ENCODE measurements around the gene GPR37. TPM values are rescaled to one million over a fixed set of nuclear protein-coding genes. Genes with fewer than 3 reads are reported as not detected.

Gene GPR37
- total and polyA plus RNA-seq, 12 donors = 0.11 to 14.3 (median 0.17) TPM; not detected in 4

DNA sequence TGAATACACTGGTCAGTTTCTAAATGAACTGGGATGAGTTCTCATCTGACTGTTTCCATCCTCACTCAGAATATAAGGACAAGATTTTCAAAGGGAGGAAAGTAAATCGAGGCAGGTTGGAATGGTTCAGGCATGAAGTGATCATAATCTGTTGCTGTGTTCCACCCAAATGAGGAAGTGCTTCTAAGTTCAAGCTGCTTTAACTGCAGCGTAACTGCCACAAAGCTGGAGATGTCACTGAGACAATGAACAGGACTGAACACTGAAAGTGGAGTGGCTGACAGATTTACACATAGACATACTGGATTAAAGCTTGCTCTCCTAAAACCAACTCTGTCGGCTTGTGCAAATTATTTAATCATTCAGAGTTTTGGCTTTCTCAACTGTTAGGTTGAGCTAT is 66.6 kb downstream of the GPR37 start:
- no peak overlapping the region for H3K4me3 ChIP-seq
- WGBS, 4 donors = 69 to 77% (median 74%) methylated on average over 3 of the region's 3 CpGs
- H3K27ac ChIP-seq = no peak overlapping the region
- H3K36me3 ChIP-seq (replicated peaks in 1 of 2) = no peaks in the 10 kb centered on the region
- H3K27me3 ChIP-seq = no peaks in the 10 kb centered on the region
- no peaks in the 10 kb centered on the region for H3K4me1 ChIP-seq (replicated peaks in 1 of 2)
- no peak for DNase-seq
- H3K9me3 ChIP-seq (replicated peaks in 1 of 3) = no peaks in the 10 kb centered on the region
- TF ChIP-seq POLR2A (IDR thresholded peaks at IDR 0.05) = no peak
- TF ChIP-seq, protein P1, sequence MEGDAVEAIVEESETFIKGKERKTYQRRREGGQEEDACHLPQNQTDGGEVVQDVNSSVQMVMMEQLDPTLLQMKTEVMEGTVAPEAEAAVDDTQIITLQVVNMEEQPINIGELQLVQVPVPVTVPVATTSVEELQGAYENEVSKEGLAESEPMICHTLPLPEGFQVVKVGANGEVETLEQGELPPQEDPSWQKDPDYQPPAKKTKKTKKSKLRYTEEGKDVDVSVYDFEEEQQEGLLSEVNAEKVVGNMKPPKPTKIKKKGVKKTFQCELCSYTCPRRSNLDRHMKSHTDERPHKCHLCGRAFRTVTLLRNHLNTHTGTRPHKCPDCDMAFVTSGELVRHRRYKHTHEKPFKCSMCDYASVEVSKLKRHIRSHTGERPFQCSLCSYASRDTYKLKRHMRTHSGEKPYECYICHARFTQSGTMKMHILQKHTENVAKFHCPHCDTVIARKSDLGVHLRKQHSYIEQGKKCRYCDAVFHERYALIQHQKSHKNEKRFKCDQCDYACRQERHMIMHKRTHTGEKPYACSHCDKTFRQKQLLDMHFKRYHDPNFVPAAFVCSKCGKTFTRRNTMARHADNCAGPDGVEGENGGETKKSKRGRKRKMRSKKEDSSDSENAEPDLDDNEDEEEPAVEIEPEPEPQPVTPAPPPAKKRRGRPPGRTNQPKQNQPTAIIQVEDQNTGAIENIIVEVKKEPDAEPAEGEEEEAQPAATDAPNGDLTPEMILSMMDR (IDR thresholded peaks at IDR 0.05) = no peak
- intact Hi-C loops (cut with DNase I) = no loop called here

DNA sequence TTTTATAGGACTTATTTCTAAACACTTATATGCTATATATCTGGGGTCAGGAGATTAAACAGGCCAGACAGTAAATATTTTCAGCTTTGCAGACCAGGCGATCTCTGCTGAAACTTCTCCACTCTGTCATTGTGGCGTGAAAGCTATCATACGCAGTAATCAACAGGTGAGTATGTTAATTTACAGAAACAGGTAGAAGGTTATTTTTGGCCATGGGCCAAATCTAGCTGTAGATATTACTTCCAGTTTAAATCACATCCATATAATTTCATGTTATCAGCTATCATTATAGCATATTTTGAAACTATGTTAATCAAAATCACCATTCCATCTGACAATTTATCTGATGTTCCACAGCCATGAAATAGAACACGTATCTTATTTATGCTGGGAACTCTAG is 67.8 kb downstream of the GPR37 start:
- no peak overlapping the region for H3K27ac ChIP-seq
- H3K36me3 ChIP-seq (replicated peaks in 1 of 2) = no peaks in the 10 kb centered on the region
- DNase-seq = no peak
- H3K9me3 ChIP-seq (replicated peaks in 1 of 3) = no peaks in the 10 kb centered on the region
- TF ChIP-seq POLR2A (IDR thresholded peaks at IDR 0.05) = no peak
- TF ChIP-seq, protein P1 (IDR thresholded peaks at IDR 0.05) = no peak
- intact Hi-C loops (cut with DNase I) = no loop called here
- 84 to 91% (median 88%) methylated on average over 4 of the region's 4 CpGs for WGBS, 4 donors
- no peaks in the 10 kb centered on the region for H3K4me1 ChIP-seq (replicated peaks in 1 of 2)
- no peak overlapping the region for H3K4me3 ChIP-seq
- no peaks in the 10 kb centered on the region for H3K27me3 ChIP-seq

Other genes with a start within 250 kb of the GPR37 start
- gene POT1, start 164.0 kb upstream of the GPR37 start, total RNA-seq = 10 to 100 TPM; 12.9 to 39.7 (median 28.8) TPM
- gene POT1, start 164.0 kb upstream of the GPR37 start, polyA plus RNA-seq = 10 to 100 TPM in 1 of 3 donors, 1 to 10 TPM in 2; 7.0 to 28.4 (median 9.2) TPM